Measurements from ENCODE around the gene NPHP4. TPM values are rescaled to one million over a fixed set of nuclear protein-coding genes. Genes with fewer than 3 reads are reported as not detected.
A peak's percentile ranks its signal among the peaks of the same experiment; 100 is the strongest.

The NPHP4 gene
- polyA plus RNA-seq, 2 of the 4 experiments (the other 2 are of a cell fraction): 2.9 to 5.1 TPM

- TF ChIP-seq NFE2L2 (conservative IDR thresholded peaks at IDR 0.05; ENCODE audit: low read length) (no peak), FOSL2 (IDR thresholded peaks at IDR 0.05) (no peak), FOSL2 (CRISPR knock-in tag; IDR thresholded peaks at IDR 0.05) (no peak), EHMT2 (IDR thresholded peaks at IDR 0.05; ENCODE audit: low read depth) (no peak), ZNF302 (CRISPR knock-in tag; IDR thresholded peaks at IDR 0.05) (no peak), MAZ (IDR thresholded peaks at IDR 0.05; ENCODE audit: borderline replicate concordance, low read depth, low read length) (no peak)
Measured at GRCh38 chr1:6004412-6005123, 12.3 kb upstream of the NPHP4 start (continued).

DNA sequence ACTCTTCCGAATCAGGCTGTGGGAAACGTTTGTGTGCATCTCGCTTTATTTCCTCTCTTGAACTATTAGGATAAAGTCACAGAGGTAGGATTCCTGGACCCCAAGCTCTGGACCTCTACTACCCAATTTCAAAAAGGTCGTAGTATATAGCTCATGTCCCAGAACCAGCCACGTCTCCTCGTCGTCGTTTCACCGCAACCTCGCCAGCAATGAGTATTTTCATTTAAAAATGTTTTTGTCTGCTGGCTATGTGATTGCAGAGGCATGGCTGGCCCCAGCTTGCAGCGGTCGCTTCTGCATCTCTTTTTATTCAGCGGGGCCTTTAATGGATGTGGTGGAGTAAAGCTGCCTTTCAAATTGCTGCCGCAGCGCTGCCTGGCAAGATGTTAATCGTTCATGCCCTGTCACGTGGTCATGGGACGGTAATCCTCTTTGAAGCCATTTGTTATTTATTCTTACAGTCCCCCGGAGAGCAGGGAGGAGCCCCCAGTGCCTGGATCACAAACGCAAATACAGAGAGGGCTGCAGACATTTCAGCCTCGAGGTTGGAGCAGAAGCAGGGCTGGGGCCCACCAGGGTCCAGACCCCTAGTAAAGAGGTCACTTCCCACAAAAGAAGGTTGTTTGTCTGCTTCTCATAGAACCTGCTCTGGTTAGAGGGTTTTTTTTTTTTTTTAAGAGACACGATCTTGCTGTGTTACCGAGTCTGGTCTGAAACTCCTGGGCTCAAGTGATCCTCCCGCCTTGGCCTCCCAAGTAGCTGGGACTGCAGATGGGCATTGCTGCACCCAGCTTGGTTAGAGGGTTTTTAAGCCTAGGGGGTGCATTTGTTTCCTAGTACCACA is 11.6 kb upstream of the NPHP4 start:
- ChIA-PET CTCF (interaction anchor here (1.7 kb wide), 1 partner anchor 9 kb away, joined by 5 read pairs; no protein-coding TSS in a partner anchor), POLR2A (no interaction called here)
- Histone ChIP-seq H3K9me3 (no peaks in the 10 kb centered on the region), H3K4me2 (no peak overlapping the region), H3K4me1 (no peaks in the 10 kb centered on the region), H3K4me3 (no peak overlapping the region), H3K27ac (no peak overlapping the region)
- FAIRE-seq: no peak
- 81% methylated on average over 24 of the region's 24 CpGs for WGBS (ENCODE audit: missing lambda C conversion rate)
- no peak for ATAC-seq
- no peak for DNase-seq (ENCODE audit: low read depth in 1 of 2, low spot score in 1 of 2)
- TF ChIP-seq, protein P1, sequence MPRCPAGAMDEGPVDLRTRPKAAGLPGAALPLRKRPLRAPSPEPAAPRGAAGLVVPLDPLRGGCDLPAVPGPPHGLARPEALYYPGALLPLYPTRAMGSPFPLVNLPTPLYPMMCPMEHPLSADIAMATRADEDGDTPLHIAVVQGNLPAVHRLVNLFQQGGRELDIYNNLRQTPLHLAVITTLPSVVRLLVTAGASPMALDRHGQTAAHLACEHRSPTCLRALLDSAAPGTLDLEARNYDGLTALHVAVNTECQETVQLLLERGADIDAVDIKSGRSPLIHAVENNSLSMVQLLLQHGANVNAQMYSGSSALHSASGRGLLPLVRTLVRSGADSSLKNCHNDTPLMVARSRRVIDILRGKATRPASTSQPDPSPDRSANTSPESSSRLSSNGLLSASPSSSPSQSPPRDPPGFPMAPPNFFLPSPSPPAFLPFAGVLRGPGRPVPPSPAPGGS (IDR thresholded peaks at IDR 0.05): no peak
- no peak for TF ChIP-seq ELK1 (IDR thresholded peaks at IDR 0.05; ENCODE audit: low read depth, low read length)
- TF ChIP-seq HOXB13 (CRISPR knock-in tag; IDR thresholded peaks at IDR 0.05; ENCODE audit: low read depth): no peak
- no peak for TF ChIP-seq RARB (CRISPR knock-in tag; IDR thresholded peaks at IDR 0.05)
- no peak for TF ChIP-seq BHLHE40 (IDR thresholded peaks at IDR 0.05; ENCODE audit: low read depth, low read length)
- TF ChIP-seq SMC3 (IDR thresholded peaks at IDR 0.05): no peak

DNA sequence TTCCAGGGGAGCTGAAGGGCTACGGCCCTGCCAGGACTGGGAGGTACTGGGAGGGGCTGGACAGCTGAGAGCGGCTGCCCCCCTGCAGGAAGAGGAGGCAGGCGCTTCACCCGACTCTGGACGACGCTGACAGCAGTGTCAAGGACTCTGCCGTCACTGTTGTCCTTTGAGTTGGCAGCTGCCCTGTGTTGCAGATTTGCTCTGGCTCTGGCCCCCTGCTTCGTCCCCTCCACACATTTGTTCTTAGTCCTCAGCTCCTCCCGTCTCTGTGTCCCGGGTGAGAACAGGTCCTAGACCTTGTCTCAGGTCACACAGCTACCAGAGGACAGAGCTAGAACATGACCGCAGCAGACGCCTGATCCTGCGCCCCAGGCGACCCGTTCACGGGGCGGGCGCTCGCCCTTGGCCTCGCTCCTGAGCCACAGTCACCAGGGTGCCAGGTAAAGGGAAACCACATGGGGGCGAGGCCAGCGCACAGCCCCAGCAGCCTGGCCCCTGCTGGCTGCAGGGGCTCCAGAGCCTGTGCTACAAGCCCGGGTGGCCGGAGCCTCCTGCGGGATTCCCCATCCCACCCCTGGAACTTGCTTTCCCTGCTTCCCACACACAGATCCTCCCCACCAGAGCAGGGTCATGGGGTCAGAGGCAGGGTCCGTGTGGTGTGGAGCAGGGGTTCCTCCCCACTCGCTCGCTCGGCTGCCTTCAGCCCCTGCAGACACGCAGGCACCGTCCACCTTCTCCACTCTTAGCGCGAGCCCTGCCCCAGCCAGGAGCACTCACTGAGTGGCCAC is 10.7 kb upstream of the NPHP4 start:
- TF ChIP-seq ESRRA (IDR thresholded peaks at IDR 0.05; ENCODE audit: borderline replicate concordance, low read length): no peak
- TF ChIP-seq FOXS1 (CRISPR knock-in tag; IDR thresholded peaks at IDR 0.05): no peak
- TF ChIP-seq EHMT2 (IDR thresholded peaks at IDR 0.05; ENCODE audit: low read depth): no peak
- TF ChIP-seq ZC3H11A (IDR thresholded peaks at IDR 0.05): no peak
- TF ChIP-seq CBX8 (IDR thresholded peaks at IDR 0.05): no peak
- no peak for TF ChIP-seq EP300 (IDR thresholded peaks at IDR 0.05)
- TF ChIP-seq RARB (CRISPR knock-in tag; IDR thresholded peaks at IDR 0.05): no peak
- TF ChIP-seq POLR2A (IDR thresholded peaks at IDR 0.05; ENCODE audit: low read length): no peak
- TF ChIP-seq MYC (IDR thresholded peaks at IDR 0.05; ENCODE audit: borderline replicate concordance, low read length): no peak
- Histone ChIP-seq H3K4me3 (no peak overlapping the region), H3K9me3 (no peaks in the 10 kb centered on the region), H3K4me2 (no peak overlapping the region), H3K4me1 (no peaks in the 10 kb centered on the region), H3K27ac (no peak overlapping the region)
- FAIRE-seq: no peak
- ATAC-seq: peak; percentile 40 to 48; a peak in 3 of 6 replicates
- ChIA-PET POLR2A (no interaction called here), CTCF (interaction anchor here (0.8 to 1.7 kb wide), 2 partner anchors 10 to 20 kb away, joined by 3 to 5 read pairs; no protein-coding TSS in a partner anchor)
- DNase-seq (ENCODE audit: low read depth in 1 of 2, low spot score in 1 of 2): no peak
- 89% methylated on average over 13 of the region's 33 CpGs for WGBS (ENCODE audit: missing lambda C conversion rate)
